ENCODE data around the gene CASP7. TPM values are rescaled to one million over a fixed set of nuclear protein-coding genes. Genes with fewer than 3 reads are reported as not detected.

Gene CASP7
- total and polyA plus RNA-seq, 12 donors: 7.1 to 25.1 (median 17.2) TPM

DNA sequence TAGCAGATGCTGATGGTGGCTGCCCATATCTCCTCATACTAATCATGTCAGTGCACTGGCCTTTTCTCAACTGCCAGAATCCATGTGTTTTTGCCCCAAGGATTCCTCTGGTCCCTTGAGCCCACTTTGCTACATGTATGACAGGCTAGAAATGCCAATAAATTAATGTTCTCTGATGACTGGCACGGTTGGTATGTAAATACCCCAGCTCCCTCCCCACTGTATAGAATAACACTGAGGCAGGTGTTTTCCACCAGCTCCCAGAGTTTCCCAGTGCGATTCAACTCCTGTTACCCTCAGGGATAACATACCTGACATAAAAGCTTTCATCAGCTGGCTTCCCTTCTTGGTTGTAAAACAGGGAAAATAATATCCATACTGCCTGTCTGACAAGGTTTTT, 62.8 kb downstream of the CASP7 start:
- Histone ChIP-seq H3K4me3 (no peak overlapping the region), H3K27ac (no peak overlapping the region), H3K4me1 (replicated peaks in 1 of 2) (no peaks in the 10 kb centered on the region), H3K27me3 (no peaks in the 10 kb centered on the region), H3K9me3 (replicated peaks in 1 of 3) (no peaks in the 10 kb centered on the region), H3K36me3 (replicated peaks in 1 of 2) (no peaks in the 10 kb centered on the region)
- WGBS, 4 donors: 68 to 85% (median 80%) methylated on average over 2 of the region's 2 CpGs
- intact Hi-C loops (cut with DNase I): no loop called here
- TF ChIP-seq, protein P1, sequence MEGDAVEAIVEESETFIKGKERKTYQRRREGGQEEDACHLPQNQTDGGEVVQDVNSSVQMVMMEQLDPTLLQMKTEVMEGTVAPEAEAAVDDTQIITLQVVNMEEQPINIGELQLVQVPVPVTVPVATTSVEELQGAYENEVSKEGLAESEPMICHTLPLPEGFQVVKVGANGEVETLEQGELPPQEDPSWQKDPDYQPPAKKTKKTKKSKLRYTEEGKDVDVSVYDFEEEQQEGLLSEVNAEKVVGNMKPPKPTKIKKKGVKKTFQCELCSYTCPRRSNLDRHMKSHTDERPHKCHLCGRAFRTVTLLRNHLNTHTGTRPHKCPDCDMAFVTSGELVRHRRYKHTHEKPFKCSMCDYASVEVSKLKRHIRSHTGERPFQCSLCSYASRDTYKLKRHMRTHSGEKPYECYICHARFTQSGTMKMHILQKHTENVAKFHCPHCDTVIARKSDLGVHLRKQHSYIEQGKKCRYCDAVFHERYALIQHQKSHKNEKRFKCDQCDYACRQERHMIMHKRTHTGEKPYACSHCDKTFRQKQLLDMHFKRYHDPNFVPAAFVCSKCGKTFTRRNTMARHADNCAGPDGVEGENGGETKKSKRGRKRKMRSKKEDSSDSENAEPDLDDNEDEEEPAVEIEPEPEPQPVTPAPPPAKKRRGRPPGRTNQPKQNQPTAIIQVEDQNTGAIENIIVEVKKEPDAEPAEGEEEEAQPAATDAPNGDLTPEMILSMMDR (IDR thresholded peaks at IDR 0.05): no peak
- no peak for TF ChIP-seq POLR2A (IDR thresholded peaks at IDR 0.05)
- no peak for DNase-seq

DNA sequence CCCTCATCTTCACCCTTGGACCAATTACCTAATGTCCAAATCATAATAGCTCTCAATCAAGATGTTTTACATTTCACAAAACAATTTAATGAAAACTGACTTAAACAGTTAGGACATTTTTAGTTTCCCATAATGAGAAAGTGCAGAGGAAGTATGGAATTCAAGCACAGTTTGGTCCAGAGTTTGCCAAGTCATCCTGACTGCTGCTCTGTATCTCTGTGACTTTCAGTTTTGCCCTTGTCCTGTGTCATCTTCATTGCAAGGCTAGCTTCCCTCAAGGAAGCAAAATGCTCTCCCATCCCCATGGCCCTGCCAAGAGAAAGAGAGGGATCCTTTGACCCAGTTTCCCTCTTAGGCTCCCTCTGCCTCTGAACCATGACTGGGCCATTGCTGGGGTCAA, 63.9 kb downstream of the CASP7 start:
- intact Hi-C loops (cut with DNase I): no loop called here
- no peaks in the 10 kb centered on the region for H3K9me3 ChIP-seq (replicated peaks in 1 of 3)
- H3K27ac ChIP-seq: no peak overlapping the region
- H3K4me1 ChIP-seq (replicated peaks in 1 of 2): no peaks in the 10 kb centered on the region
- no peak overlapping the region for H3K4me3 ChIP-seq
- H3K27me3 ChIP-seq: no peaks in the 10 kb centered on the region
- TF ChIP-seq, protein P1 (IDR thresholded peaks at IDR 0.05): no peak
- TF ChIP-seq POLR2A (IDR thresholded peaks at IDR 0.05): no peak
- DNase-seq: no peak
- H3K36me3 ChIP-seq (replicated peaks in 1 of 2): no peaks in the 10 kb centered on the region

DNA sequence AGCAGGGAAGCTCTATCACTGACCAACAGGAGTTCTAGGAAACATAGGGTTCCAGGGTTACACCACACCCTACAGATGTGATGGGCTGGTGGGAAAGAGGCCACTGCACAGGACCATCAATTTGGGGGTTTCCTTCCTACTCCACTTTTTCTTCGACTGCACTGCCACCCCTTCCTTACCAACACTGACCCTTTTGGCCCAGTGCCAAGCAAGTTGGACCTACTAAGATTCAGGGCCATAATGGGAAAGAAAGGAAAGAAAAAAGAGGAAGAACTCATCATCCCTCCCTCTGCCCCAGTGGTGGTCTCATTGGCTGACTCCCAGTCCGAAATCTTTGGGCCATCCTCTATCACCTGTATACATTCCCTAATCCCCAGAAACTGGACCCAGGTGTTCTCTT, 65.7 kb downstream of the CASP7 start:
- no peak for DNase-seq
- Histone ChIP-seq H3K27me3 (no peaks in the 10 kb centered on the region), H3K4me1 (replicated peaks in 1 of 2) (no peaks in the 10 kb centered on the region), H3K4me3 (no peak overlapping the region), H3K36me3 (replicated peaks in 1 of 2) (no peaks in the 10 kb centered on the region), H3K27ac (no peak overlapping the region), H3K9me3 (replicated peaks in 1 of 3) (no peaks in the 10 kb centered on the region)
- intact Hi-C loops (cut with DNase I): no loop called here
- TF ChIP-seq, protein P1 (IDR thresholded peaks at IDR 0.05): no peak
- TF ChIP-seq POLR2A (IDR thresholded peaks at IDR 0.05): no peak
- WGBS, 4 donors: 76 to 82% (median 81%) methylated on average over 2 of the region's 2 CpGs

DNA sequence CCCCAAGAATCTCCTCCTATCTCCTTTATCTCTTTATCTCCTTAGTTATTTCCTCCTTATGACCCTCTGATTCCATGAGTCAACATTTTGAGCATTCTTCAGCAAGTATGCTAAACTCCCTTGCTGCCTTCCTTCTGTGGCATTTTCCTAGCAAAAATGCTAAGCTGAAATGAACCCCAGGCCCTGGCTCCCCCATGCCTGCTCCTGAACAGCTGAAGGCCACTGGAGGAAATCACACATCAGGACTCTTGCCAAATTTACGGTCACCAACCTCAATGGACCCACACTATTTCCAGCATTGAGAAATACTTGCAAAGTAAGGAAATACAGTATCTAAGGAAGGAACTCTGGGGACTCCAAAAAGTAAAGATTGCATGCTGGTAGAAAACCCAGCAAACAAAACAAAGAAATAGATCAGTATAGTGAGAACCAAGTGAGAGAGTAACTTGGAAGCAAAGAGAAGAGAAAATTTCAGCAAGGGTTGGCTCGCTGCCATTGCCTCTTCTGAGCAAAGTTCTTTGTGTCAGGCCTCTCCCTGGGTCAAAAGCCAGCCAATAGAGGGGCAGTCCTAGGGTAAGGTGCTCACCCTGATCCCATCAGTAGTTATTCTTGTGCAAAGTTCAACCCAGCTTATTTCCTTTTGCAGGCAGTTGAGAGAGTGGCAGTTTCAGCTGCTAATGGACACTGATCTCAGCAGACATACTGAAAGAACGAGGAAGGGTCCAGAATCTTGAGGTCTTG, 66.7 kb downstream of the CASP7 start:
- WGBS, 4 donors: 53 to 62% (median 61%) methylated on average over 3 of the region's 3 CpGs

More for the DNA sequence above, 66.7 kb downstream of the CASP7 start:
- Histone ChIP-seq H3K4me1 (replicated peaks in 1 of 2) (no peaks in the 10 kb centered on the region), H3K9me3 (replicated peaks in 1 of 3) (no peaks in the 10 kb centered on the region), H3K36me3 (replicated peaks in 1 of 2) (no peaks in the 10 kb centered on the region), H3K27me3 (no peaks in the 10 kb centered on the region), H3K4me3 (no peak overlapping the region), H3K27ac (no peak overlapping the region)
- DNase-seq: peak in 1 of 7 donors; percentile 19
- intact Hi-C loops (cut with DNase I): no loop called here
- TF ChIP-seq, protein P1 (IDR thresholded peaks at IDR 0.05): no peak
- no peak for TF ChIP-seq POLR2A (IDR thresholded peaks at IDR 0.05)
